H1 (cell line): Measurements from ENCODE around the gene LRRFIP1. TPM values are rescaled to one million over a fixed set of nuclear protein-coding genes. Genes with fewer than 3 reads are reported as not detected.

Source experiments
- BRCA1 ChIP-seq: IDR thresholded peaks from 2 replicates; pipeline ENCODE4 v1.6.1; 2012; ENCODE audit warnings: low read depth, low read length, improper control_type of control experiment
- CEBPB ChIP-seq: IDR thresholded peaks from 2 replicates; pipeline ENCODE4 v1.6.1; 2012; ENCODE audit warnings: low read depth, low read length
- SP4 ChIP-seq: IDR thresholded peaks from 2 replicates; pipeline ENCODE4 v1.6.1; 2012; ENCODE audit warnings: low read length, inconsistent platforms
- TAF1 ChIP-seq: IDR thresholded peaks from 2 replicates; pipeline ENCODE4 v1.6.1; 2011; ENCODE audit warnings: mild to moderate bottlenecking, low read depth, low read length
- polyA plus RNA-seq, 7 experiments: library from polyadenylated mRNA; depleted of rRNA in 3 of 7; stranded (reverse) in 5 of 7; unstranded in 2 of 7; fragments of >200 nt in 5 of 7; fragments of 200-250 nt in 2 of 7; gene quantifications; 1 replicate in 5 of 7; 2 replicates in 1 of 7; 4 replicates in 1 of 7; pipeline versions ENCODE4 v1.2.1 to v1.2.3, GENCODE V29; 2011 to 2013; ENCODE audit warnings: missing spikeins in 2 of 7, mixed read lengths in 2 of 7
- total RNA-seq: library from RNA; stranded (reverse); fragmentation: NEBNext Ultra II Directional; extraction: Animal tissue kit (Norgen Biotek cat#: 25700); gene quantifications from 2 replicates; pipeline ENCODE4 v1.2.1, GENCODE V29; 2021
- TF ChIP-seq, protein P1 (sequence below): IDR thresholded peaks from 2 replicates; pipeline ENCODE4 v1.6.1; 2012; ENCODE audit warnings: inconsistent platforms

LRRFIP1 gene
- total and polyA plus RNA-seq, 2 of the 8 experiments (the other 6 are each of a cell fraction or from before 2014, with no cell fraction given): 12.1 to 75.8 TPM

DNA sequence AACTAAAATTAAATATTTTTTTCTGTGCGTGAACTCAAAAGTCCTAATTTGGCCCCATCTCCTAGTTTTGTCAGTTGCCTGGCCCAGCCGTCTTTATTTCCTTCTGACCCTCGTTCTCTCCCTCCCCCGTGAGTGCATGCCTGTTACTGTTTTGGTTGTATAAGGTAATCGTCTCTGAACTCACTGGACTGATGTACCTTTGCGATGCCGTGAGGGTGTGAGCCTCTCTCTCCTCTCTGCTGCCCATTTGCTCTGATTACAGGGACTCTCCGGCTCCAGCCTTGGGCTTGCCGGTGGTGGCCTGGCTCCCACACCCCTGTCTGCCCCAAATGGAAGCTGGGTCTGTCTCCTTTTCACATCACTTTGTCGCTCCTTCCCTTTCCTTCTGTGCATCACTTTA is 104.7 kb downstream of the LRRFIP1 start (continued):
- no peak for TF ChIP-seq TAF1
- TF ChIP-seq SP4: no peak
- no peak for TF ChIP-seq CEBPB
- TF ChIP-seq, protein P1, sequence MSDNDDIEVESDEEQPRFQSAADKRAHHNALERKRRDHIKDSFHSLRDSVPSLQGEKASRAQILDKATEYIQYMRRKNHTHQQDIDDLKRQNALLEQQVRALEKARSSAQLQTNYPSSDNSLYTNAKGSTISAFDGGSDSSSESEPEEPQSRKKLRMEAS: no peak
- TF ChIP-seq BRCA1: no peak
